HepG2 (cell line): ENCODE measurements around the gene USP34. TPM values are rescaled to one million over a fixed set of nuclear protein-coding genes. Genes with fewer than 3 reads are reported as not detected.

Experiments used
- ARID4A ChIP-seq: sonication (generic); formaldehyde crosslinking; IDR thresholded peaks from 2 replicates; pipeline ENCODE4 v1.5.0; 2020; ENCODE audit warnings: mild to moderate bottlenecking, missing genetic modification reagents, borderline replicate concordance
- HMG20A ChIP-seq: IDR thresholded peaks from 2 replicates; pipeline ENCODE4 v1.6.1; 2016; ENCODE audit warnings: borderline replicate concordance
- HNF1B ChIP-seq: sonication (generic); formaldehyde crosslinking; IDR thresholded peaks from 2 replicates; pipeline ENCODE4 v1.5.1; 2020; ENCODE audit warnings: mild to moderate bottlenecking, moderate library complexity, missing genetic modification reagents
- HOXD1 ChIP-seq: sonication (generic); formaldehyde crosslinking; IDR thresholded peaks from 2 replicates; pipeline ENCODE4 v1.5.0; 2020; ENCODE audit warnings: missing genetic modification reagents
- JUND ChIP-seq: sonication (generic); formaldehyde crosslinking; IDR thresholded peaks from 2 replicates; pipeline ENCODE4 v1.8.0; 2022; ENCODE audit warnings: mild to moderate bottlenecking, missing genetic modification reagents
- SETDB1 ChIP-seq: sonication (generic); formaldehyde crosslinking; IDR thresholded peaks from 2 replicates; pipeline ENCODE4 v1.5.1; 2020; ENCODE audit warnings: missing genetic modification reagents, mild to moderate bottlenecking, borderline replicate concordance
- TAF15 ChIP-seq: fragments of 200-400 bp; formaldehyde crosslinking; IDR thresholded peaks from one replicate; pipeline ENCODE4 v1.6.1; 2018; ENCODE audit warnings: mild to moderate bottlenecking, low read depth, low read length; ENCODE audit not compliant: poor library complexity, severe bottlenecking
- ZNF264 ChIP-seq: sonication (generic); formaldehyde crosslinking; IDR thresholded peaks from 2 replicates; pipeline ENCODE4 v1.4.0; 2020; ENCODE audit warnings: missing genetic modification reagents
- ZNF335 ChIP-seq: sonication (generic); formaldehyde crosslinking; IDR thresholded peaks from 2 replicates; pipeline ENCODE4 v1.4.0; 2020; ENCODE audit warnings: missing genetic modification reagents
- ZNF343 ChIP-seq: sonication (generic); formaldehyde crosslinking; IDR thresholded peaks from 2 replicates; pipeline ENCODE4 v1.4.0; 2020; ENCODE audit warnings: mild to moderate bottlenecking, missing genetic modification reagents
- ZNF646 ChIP-seq: sonication (generic); formaldehyde crosslinking; IDR thresholded peaks from 2 replicates; pipeline ENCODE4 v1.9.0; 2021; ENCODE audit warnings: mild to moderate bottlenecking, missing genetic modification reagents
- ZNF878 ChIP-seq: sonication (generic); formaldehyde crosslinking; IDR thresholded peaks from 2 replicates; pipeline ENCODE4 v1.8.1; 2023; ENCODE audit warnings: mild to moderate bottlenecking, missing genetic modification reagents, moderate library complexity
- polyA plus RNA-seq, 8 experiments: library from polyadenylated mRNA; depleted of rRNA in 3 of 8; stranded (reverse) in 7 of 8; unstranded in 1 of 8; fragments of >200 nt; fragmentation: Illumina TruSeq in 4 of 8; extraction: Trizol in 4 of 8; gene quantifications; 2 replicates each; pipeline versions ENCODE4 v1.2.1 to v1.2.3, GENCODE V29; 2011 to 2016; ENCODE audit warnings: low read depth in 4 of 8, missing spikeins in 1 of 8, mixed read lengths in 1 of 8; ENCODE audit not compliant: insufficient read depth in 1 of 8
- total RNA-seq, 5 experiments: library from RNA; depleted of rRNA; stranded (reverse); fragments of >200 nt; fragmentation: Illumina TruSeq; extraction: Trizol; gene quantifications; 2 replicates each; pipeline ENCODE4 v1.2.3, GENCODE V29; 2016; ENCODE audit warnings: low read depth in 1 of 5

Gene USP34
- total and polyA plus RNA-seq, 2 of the 13 experiments (the other 11 are each of a cell fraction or from before 2014, with no cell fraction given), result 99.2 to 100 TPM

DNA sequence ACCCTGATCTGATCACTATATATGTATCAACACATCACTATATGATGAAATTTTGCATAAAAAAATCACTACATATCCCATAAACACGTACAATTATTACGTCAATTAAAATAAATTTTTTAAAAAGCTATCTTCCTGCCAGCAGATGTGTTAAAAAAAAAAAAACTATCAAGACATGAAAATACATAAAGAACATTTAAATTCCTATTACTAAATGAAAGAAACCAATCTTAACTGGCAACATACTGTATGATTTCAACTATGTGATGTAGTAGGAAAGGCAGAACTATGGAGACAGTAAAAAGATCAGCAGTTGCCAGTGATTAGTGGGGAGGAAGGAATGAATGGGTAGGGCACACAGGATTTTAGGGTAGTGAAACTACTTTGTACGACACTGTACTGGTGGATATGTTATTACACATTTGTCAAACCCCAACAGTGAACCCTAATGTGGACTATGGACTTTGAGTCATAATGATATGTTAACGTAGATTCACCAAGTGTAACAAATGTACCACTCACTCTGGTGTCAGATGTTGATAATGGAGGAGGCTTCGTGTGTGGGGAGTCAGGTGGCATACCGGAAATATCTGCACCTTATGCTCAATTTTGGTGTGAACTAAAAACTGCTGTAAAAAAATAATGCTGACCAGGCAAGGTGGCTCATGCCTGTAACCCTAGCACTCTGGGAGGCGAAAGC, 27.4 kb downstream of the USP34 start (continued):
- no peak for TF ChIP-seq SETDB1 (CRISPR knock-in tag)
- no peak for TF ChIP-seq HNF1B (CRISPR knock-in tag)
- TF ChIP-seq ZNF878, result 0 out of 2 replicates have a peak, but pooled peaks have one; percentile 46
- peak; percentile 69; the same call in 1 of the 2 replicates for TF ChIP-seq HMG20A (CRISPR knock-in tag)
- no peak for TF ChIP-seq TAF15
- TF ChIP-seq ZNF264 (CRISPR knock-in tag), result peak; percentile 24; the same call in 1 of the 2 replicates
- peak; percentile 26; the same call in 1 of the 2 replicates for TF ChIP-seq ARID4A (CRISPR knock-in tag)
- 0 out of 2 replicates have a peak, but pooled peaks have one; percentile 32 for TF ChIP-seq HOXD1 (CRISPR knock-in tag)
- 0 out of 2 replicates have a peak, but pooled peaks have one; percentile 20 for TF ChIP-seq JUND (CRISPR knock-in tag)
- TF ChIP-seq ZNF343 (CRISPR knock-in tag), result no peak
- 0 out of 2 replicates have a peak, but pooled peaks have one; percentile 58 for TF ChIP-seq ZNF335 (CRISPR knock-in tag)
- peak; percentile 40; the same call in 1 of the 2 replicates for TF ChIP-seq ZNF646 (CRISPR knock-in tag)
